ENCODE measurements around the gene GLYATL1. TPM values are rescaled to one million over a fixed set of nuclear protein-coding genes. Genes with fewer than 3 reads are reported as not detected.
"Not testable (repeated sequence)": the region's sequence is repeated elsewhere in the genome, so short reads cannot be mapped to it uniquely, and the experiment has no call there.

The GLYATL1 gene
- polyA plus RNA-seq, 3 donors: 137 to 259 (median 213) TPM

GRCh38 chr11:58992489-58992888 is 53.2 kb downstream of the GLYATL1 start:
- DNase-seq (ENCODE audit: low read depth in 3 of 3, low spot score in 2 of 3): no peak

- DNase-seq (ENCODE audit: low read depth in 3 of 3, low spot score in 2 of 3): no peak
Measured at GRCh38 chr11:58994171-58994570, 54.9 kb downstream of the GLYATL1 start.

GRCh38 chr11:58998480-58999290 is 59.4 kb downstream of the GLYATL1 start:
- DNase-seq (ENCODE audit: low read depth in 3 of 3, low spot score in 2 of 3): no peak

- DNase-seq (ENCODE audit: low read depth in 3 of 3, low spot score in 2 of 3): no peak
Measured at GRCh38 chr11:58999291-58999680, 60.0 kb downstream of the GLYATL1 start.

GRCh38 chr11:59000003-59000402 is 60.7 kb downstream of the GLYATL1 start:
- DNase-seq (ENCODE audit: low read depth in 3 of 3, low spot score in 2 of 3): no peak

DNA sequence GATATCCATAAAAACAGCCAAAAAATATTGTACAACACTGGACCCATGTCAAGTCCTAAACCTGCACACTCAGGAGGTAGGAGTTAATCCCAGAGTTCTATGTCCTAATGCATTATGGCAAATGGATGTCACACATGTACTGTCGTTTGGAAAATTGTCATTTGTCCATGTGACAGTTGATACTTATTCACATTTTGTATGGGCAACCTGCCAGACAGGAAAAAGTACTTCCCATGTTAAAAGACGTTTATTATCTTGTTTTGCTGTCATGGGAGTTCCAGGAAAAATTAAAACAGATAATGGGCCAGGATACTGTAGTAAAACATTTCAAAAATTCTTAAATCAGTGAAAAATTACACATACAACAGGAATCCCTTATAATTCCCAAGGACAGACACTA is 62.7 kb downstream of the GLYATL1 start:
- DNase-seq (ENCODE audit: low read depth in 3 of 3, low spot score in 2 of 3): not testable (repeated sequence)

Other genes starting within 250 kb of the GLYATL1 start
- 100 to 1,000 TPM; 142 to 200 (median 185) TPM for gene GLYAT, start 207.5 kb upstream of the GLYATL1 start, polyA plus RNA-seq (ENCODE audit: insufficient read length in 3 of 3)
- 1 to 10 TPM; 1.6 to 2.7 (median 2.2) TPM for gene GLYATL2, start 94.8 kb upstream of the GLYATL1 start, polyA plus RNA-seq (ENCODE audit: insufficient read length in 3 of 3)
- not detected for gene GLYATL1B, start 146.8 kb downstream of the GLYATL1 start, polyA plus RNA-seq (ENCODE audit: insufficient read length in 3 of 3)
- 10 to 100 TPM; 13.2 to 16.8 (median 15.4) TPM for gene FAM111B, start 167.7 kb downstream of the GLYATL1 start, polyA plus RNA-seq (ENCODE audit: insufficient read length in 3 of 3)
- 10 to 100 TPM; 47.8 to 57.2 (median 54.6) TPM for gene FAM111A, start 203.4 kb downstream of the GLYATL1 start, polyA plus RNA-seq (ENCODE audit: insufficient read length in 3 of 3)
- 10 to 100 TPM; 43.0 to 47.5 (median 43.4) TPM for gene DTX4, start 232.6 kb downstream of the GLYATL1 start, polyA plus RNA-seq (ENCODE audit: insufficient read length in 3 of 3)